Duodenal mucosa (tissue), 2 donors: ENCODE data around the gene ZBTB20.

Experiments
- H3K27ac ChIP-seq: one replicate; pipeline ENCODE4 v1.7.0; 2013; ENCODE audit warnings: low read depth, low read length
- H3K27me3 ChIP-seq, 2 donors: one replicate each; pipeline ENCODE4 v1.7.0; 2013; ENCODE audit warnings: low read length in 2 of 2, control low read depth in 1 of 2; ENCODE audit not compliant: insufficient read depth in 2 of 2, control insufficient read depth in 1 of 2
- H3K36me3 ChIP-seq, 2 donors: one replicate each; pipeline ENCODE4 v1.7.0; 2013; ENCODE audit warnings: low read length in 2 of 2, control low read depth in 1 of 2; ENCODE audit not compliant: insufficient read depth in 2 of 2, control insufficient read depth in 1 of 2
- H3K4me1 ChIP-seq, 2 donors: one replicate each; pipeline ENCODE4 v1.7.0; 2013; ENCODE audit warnings: low read length in 2 of 2, control low read depth in 1 of 2; ENCODE audit not compliant: insufficient read depth in 2 of 2, control insufficient read depth in 1 of 2
- H3K4me3 ChIP-seq, 2 donors: one replicate each; pipeline ENCODE4 v1.7.0; 2013; ENCODE audit warnings: low read length in 2 of 2, low read depth in 1 of 2
- H3K9ac ChIP-seq, 2 donors: one replicate each; pipeline ENCODE4 v1.7.0; 2013; ENCODE audit warnings: low read length in 2 of 2, low read depth in 1 of 2
- H3K9me3 ChIP-seq, 2 donors: one replicate each; pipeline ENCODE4 v1.7.0; 2013; ENCODE audit warnings: low read length in 2 of 2, control low read depth in 1 of 2; ENCODE audit not compliant: control insufficient read depth in 1 of 2

Gene ZBTB20

GRCh38 chr3:114716126-114716525, 431.0 kb downstream of the ZBTB20 start:
- Histone ChIP-seq H3K36me3 (no peaks in the 10 kb centered on the region), H3K27me3 (no peaks in the 10 kb centered on the region), H3K9ac (no peak overlapping the region), H3K9me3 (no peaks in the 10 kb centered on the region), H3K4me1 (peaks cover 42 to 60% of the 10 kb centered on the region in 2 donors), H3K27ac (no peak overlapping the region), H3K4me3 (no peak overlapping the region)

- no peaks in the 10 kb centered on the region for H3K27me3 ChIP-seq
- peak overlapping the region; percentile 28 to 51 for H3K4me3 ChIP-seq
- no peak overlapping the region for H3K9ac ChIP-seq
- no peaks in the 10 kb centered on the region for H3K36me3 ChIP-seq
- no peak overlapping the region for H3K27ac ChIP-seq
- H3K4me1 ChIP-seq, result peaks cover 42 to 51% of the 10 kb centered on the region in 2 donors
- no peaks in the 10 kb centered on the region for H3K9me3 ChIP-seq
Measured at GRCh38 chr3:114714957-114715460, 432.1 kb downstream of the ZBTB20 start.

- peak overlapping the region in 1 of 2 donors; percentile 51 for H3K4me3 ChIP-seq
- no peaks in the 10 kb centered on the region for H3K36me3 ChIP-seq
- H3K27me3 ChIP-seq, result no peaks in the 10 kb centered on the region
- H3K4me1 ChIP-seq, result peaks cover 36 to 46% of the 10 kb centered on the region in 2 donors
- no peak overlapping the region for H3K9ac ChIP-seq
- H3K9me3 ChIP-seq, result no peaks in the 10 kb centered on the region
- H3K27ac ChIP-seq, result no peak overlapping the region
Measured at GRCh38 chr3:114714237-114714636, 432.9 kb downstream of the ZBTB20 start.

GRCh38 chr3:114712728-114713492, 434.2 kb downstream of the ZBTB20 start:
- H3K9ac ChIP-seq, result no peak overlapping the region

GRCh38 chr3:114711321-114711886, 435.7 kb downstream of the ZBTB20 start:
- Histone ChIP-seq H3K36me3 (no peaks in the 10 kb centered on the region), H3K27me3 (no peaks in the 10 kb centered on the region), H3K4me3 (no peak overlapping the region), H3K4me1 (peaks cover 28 to 37% of the 10 kb centered on the region in 2 donors), H3K9me3 (no peaks in the 10 kb centered on the region), H3K27ac (no peak overlapping the region), H3K9ac (no peak overlapping the region)

More at GRCh38 chr3:114712728-114713492, 434.2 kb downstream of the ZBTB20 start:
- H3K27me3 ChIP-seq, result no peaks in the 10 kb centered on the region
- H3K4me3 ChIP-seq, result no peak overlapping the region
- no peaks in the 10 kb centered on the region for H3K36me3 ChIP-seq
- H3K9me3 ChIP-seq, result no peaks in the 10 kb centered on the region
- no peak overlapping the region for H3K27ac ChIP-seq
- peaks cover 28 to 36% of the 10 kb centered on the region in 2 donors for H3K4me1 ChIP-seq

- Histone ChIP-seq H3K9me3 (no peaks in the 10 kb centered on the region), H3K4me3 (no peak overlapping the region), H3K4me1 (peaks cover 7 to 18% of the 10 kb centered on the region in 2 donors), H3K9ac (no peak overlapping the region), H3K36me3 (no peaks in the 10 kb centered on the region), H3K27me3 (no peaks in the 10 kb centered on the region), H3K27ac (no peak overlapping the region)
Measured at GRCh38 chr3:114709102-114709501, 438.0 kb downstream of the ZBTB20 start.

GRCh38 chr3:114707252-114707860, 439.7 kb downstream of the ZBTB20 start:
- Histone ChIP-seq H3K27me3 (no peaks in the 10 kb centered on the region), H3K4me1 (peaks cover 6 to 14% of the 10 kb centered on the region in 2 donors), H3K27ac (no peak overlapping the region), H3K4me3 (no peak overlapping the region), H3K9me3 (no peaks in the 10 kb centered on the region), H3K9ac (no peak overlapping the region), H3K36me3 (no peaks in the 10 kb centered on the region)

GRCh38 chr3:114706591-114707232, 440.4 kb downstream of the ZBTB20 start:
- Histone ChIP-seq H3K4me1 (peaks cover 6 to 14% of the 10 kb centered on the region in 2 donors), H3K9ac (no peak overlapping the region), H3K27me3 (no peaks in the 10 kb centered on the region), H3K4me3 (no peak overlapping the region), H3K36me3 (no peaks in the 10 kb centered on the region), H3K27ac (no peak overlapping the region), H3K9me3 (no peaks in the 10 kb centered on the region)

GRCh38 chr3:114700637-114701234, 446.4 kb downstream of the ZBTB20 start:
- no peaks in the 10 kb centered on the region for H3K27me3 ChIP-seq
- no peaks in the 10 kb centered on the region for H3K4me1 ChIP-seq
- no peak overlapping the region for H3K4me3 ChIP-seq
- H3K36me3 ChIP-seq, result no peaks in the 10 kb centered on the region
- no peak overlapping the region for H3K9ac ChIP-seq
- H3K9me3 ChIP-seq, result no peaks in the 10 kb centered on the region
- H3K27ac ChIP-seq, result no peak overlapping the region
